ENCODE data around the gene ZNF236.

The ZNF236 gene

DNA sequence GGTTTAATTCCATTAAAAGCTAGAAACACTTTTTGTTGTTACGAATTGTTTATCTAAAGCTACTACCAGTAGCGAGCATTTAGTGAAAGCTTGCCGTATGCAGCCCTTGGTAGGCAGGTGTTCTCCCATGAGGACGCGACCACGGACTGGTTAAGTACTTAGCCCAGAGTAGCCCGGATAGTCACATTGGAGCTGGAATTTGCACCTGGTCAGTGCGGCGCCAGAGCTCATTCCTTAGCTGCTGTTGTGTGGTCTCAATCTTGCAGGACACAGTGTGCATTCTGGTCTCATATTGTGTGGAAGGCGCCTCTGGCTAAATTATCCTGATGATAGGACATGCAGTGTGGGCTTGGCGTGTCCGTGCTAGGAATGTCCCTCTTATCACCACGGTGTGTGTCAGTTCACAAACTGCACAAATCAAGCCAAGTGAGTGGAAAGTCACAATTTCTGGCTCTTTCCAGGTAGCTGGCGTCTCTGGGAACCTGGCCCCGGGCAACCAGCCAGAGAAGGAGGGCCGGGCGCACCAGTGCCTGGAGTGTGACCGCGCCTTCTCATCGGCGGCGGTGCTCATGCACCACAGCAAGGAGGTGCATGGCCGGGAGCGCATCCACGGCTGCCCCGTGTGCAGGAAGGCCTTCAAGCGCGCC is 133.3 kb downstream of the ZNF236 start:
- TF ChIP-seq, protein P1, sequence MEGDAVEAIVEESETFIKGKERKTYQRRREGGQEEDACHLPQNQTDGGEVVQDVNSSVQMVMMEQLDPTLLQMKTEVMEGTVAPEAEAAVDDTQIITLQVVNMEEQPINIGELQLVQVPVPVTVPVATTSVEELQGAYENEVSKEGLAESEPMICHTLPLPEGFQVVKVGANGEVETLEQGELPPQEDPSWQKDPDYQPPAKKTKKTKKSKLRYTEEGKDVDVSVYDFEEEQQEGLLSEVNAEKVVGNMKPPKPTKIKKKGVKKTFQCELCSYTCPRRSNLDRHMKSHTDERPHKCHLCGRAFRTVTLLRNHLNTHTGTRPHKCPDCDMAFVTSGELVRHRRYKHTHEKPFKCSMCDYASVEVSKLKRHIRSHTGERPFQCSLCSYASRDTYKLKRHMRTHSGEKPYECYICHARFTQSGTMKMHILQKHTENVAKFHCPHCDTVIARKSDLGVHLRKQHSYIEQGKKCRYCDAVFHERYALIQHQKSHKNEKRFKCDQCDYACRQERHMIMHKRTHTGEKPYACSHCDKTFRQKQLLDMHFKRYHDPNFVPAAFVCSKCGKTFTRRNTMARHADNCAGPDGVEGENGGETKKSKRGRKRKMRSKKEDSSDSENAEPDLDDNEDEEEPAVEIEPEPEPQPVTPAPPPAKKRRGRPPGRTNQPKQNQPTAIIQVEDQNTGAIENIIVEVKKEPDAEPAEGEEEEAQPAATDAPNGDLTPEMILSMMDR (IDR thresholded peaks at IDR 0.05): no peak
- no peak for DNase-seq (ENCODE audit: low spot score)
- H3K27ac ChIP-seq: no peak overlapping the region
- no peak overlapping the region for H3K4me3 ChIP-seq

DNA sequence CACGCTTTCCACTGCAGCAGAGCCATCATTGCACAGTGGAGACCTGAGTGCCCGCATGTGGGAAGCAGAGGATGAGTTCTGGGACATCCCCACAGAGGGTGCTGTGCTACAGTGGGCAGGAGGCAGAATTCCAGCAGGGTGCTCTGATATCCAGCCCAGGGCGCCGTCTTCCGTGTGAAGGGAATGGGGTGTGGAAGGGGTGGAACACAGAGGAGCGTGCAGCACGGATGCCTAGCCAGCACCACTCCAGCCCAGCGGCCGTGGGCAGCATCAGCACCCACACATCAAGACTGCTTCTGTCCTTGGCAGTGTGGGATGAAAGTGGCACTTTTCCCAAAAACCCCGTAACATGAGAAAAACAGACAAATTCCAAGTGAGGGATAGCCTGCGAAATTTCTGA is 134.3 kb downstream of the ZNF236 start:
- Histone ChIP-seq H3K27ac (no peak overlapping the region), H3K4me3 (no peak overlapping the region)
- DNase-seq (ENCODE audit: low spot score): no peak
- TF ChIP-seq, protein P1 (IDR thresholded peaks at IDR 0.05): no peak

DNA sequence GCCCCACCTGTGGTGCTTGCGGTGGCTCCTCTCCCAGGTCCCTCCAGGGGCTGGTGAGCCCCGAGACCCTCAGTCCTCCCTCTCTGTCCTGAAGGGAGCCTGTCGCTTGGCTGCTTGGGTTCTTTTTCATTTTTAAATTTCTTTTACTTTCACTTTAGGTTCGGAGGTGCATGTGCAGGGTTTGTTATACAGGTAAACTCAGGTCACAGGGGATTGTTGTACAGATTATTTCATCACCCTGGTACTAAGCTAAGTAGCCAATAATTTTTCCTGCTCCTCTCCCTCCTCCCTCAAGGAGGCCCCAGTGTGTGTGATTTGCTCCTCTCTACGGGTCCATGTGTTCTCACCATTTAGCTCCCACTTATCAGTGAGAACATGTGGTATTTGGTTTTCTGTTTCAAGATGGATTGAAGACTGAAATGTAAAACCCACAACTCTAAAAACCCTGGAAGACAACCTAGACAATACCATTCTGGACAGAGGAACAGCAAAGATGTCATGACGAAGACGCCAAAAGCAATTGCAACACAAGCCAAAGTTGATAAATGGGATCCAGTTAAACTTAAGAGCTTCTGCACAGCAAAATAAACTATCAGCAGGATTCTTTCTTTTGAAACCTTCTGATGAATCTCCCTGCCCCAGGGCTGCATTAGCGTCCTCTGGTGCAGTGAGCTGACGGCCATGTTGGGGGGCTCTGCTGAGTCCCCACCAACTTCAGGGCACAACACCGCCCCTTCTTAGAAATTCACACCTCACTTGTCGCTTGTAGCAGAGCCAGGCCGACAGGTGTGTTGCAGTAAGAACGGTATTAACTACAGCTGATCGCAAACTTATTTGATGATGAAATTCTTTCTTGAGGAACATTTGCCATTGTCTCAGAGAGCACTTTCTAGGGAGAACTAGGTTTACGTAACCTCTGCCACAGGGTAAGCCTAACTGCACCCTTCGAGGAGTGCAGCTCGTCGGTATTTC is 135.3 kb downstream of the ZNF236 start:
- no peak for DNase-seq (ENCODE audit: low spot score)
- H3K27ac ChIP-seq: no peak overlapping the region
- TF ChIP-seq, protein P1 (IDR thresholded peaks at IDR 0.05): no peak

DNA sequence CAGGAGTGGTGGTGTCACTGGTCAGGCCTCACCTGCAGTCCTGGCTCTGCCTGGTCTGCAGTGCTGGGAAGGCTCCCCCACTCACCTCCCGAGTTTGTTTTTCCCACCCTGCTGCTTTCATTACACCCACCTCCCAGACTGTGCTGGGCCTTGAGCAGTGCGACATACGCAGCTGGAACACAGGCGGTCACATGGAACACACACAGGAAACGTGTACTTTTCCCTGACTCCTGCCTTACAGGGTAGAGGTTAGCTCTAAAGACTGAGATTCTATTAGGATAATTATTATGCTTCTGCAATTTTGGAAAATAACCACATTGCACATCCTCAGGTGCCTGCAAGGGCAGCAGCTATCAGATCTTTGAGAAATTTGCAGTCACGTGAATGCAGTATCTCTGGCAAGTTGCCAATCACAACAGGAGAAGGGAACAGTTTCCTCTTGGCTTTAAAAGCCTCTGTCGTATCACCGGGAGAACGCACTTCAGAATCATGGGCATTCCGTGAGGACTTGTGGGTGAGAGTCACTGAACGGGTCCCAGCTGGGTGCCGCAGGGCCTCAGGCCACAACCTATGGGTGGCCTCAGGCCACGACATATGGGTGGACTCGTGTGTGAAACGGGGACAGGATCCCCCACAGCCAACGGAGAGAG is 136.5 kb downstream of the ZNF236 start:
- TF ChIP-seq, protein P1 (IDR thresholded peaks at IDR 0.05): no peak
- DNase-seq (ENCODE audit: low spot score): no peak

More for the DNA sequence above, 135.3 kb downstream of the ZNF236 start:
- no peak overlapping the region for H3K4me3 ChIP-seq

DNA sequence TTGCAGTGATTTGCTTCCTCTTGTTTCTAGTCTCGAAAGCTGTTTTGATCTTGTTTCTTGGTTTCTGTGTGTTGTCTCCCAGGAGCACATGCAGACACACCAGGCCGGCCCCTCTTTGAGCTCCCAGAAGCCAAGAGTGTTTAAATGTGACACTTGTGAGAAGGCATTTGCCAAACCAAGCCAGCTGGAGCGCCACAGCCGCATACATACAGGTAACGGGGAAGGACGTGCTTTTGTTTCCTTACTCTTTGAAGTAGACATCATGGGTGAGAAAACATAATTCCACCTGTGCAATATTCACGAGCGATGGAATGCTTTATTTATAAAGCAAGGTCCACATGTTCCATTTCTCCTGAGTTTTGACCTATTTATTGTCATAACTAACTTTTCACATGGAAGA is 137.2 kb downstream of the ZNF236 start:
- no peak overlapping the region for H3K4me3 ChIP-seq
- DNase-seq (ENCODE audit: low spot score): no peak
- TF ChIP-seq, protein P1 (IDR thresholded peaks at IDR 0.05): no peak
- no peak overlapping the region for H3K27ac ChIP-seq

More for the DNA sequence above, 136.5 kb downstream of the ZNF236 start:
- no peak overlapping the region for H3K27ac ChIP-seq
- H3K4me3 ChIP-seq: no peak overlapping the region

DNA sequence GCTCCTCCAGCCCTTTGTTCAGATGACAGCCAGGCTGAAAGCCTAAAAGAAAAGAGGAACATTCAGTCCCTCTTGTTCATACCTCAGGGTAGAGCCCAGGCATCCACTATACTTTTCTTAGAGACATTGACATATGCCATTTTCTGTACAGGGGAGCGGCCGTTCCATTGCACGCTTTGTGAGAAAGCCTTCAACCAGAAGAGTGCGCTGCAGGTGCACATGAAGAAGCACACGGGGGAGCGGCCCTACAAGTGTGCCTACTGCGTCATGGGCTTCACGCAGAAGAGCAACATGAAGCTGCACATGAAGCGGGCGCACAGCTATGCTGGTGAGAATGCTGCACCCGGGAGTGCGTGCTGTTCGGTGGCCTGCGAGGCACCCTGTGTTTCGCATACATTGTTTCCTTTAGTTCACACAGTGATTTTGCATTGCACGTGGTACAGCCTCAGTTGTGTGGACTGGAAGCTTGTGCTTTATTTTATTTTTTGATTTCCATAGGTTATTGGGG is 138.2 kb downstream of the ZNF236 start:
- no peak for DNase-seq (ENCODE audit: low spot score)
- TF ChIP-seq, protein P1 (IDR thresholded peaks at IDR 0.05): no peak
- H3K27ac ChIP-seq: no peak overlapping the region
- H3K4me3 ChIP-seq: no peak overlapping the region

Measured in coronary artery (tissue), 2 donors.